ENCODE data around the gene IFNL4.

The IFNL4 gene

DNA sequence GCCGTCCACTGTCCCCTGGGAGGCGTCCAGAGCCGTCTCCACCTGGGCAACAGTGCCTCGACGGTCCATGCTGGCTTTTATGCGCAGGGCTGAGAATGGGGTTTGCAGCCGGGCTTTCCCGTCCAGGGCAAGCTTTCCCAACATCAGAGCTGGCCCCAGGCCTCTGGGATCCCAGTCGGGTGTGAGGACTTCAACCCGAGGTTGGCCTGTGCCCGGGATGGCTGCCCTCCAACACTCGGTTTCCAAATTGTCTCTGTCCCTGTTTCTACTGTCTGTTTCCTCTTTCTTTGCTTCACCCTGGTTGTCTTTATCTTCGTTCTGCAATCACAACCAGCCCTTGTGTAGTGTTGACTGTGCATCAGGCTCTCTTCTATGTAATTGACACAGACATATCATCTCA, at the start of gene IFNL4:
Gene IFNL4, minus strand, starts transcription at position 51 of the 400 bp plus-strand sequence.
- no peaks in the 10 kb centered on the region for H3K36me3 ChIP-seq
- no peak within 1 kb of the TSS for H3K4me3 ChIP-seq (ENCODE audit: low read depth, low read length)
- H3K27ac ChIP-seq = no peak within 1 kb of the TSS
- H3K27me3 ChIP-seq (ENCODE audit: insufficient read depth, low read depth, severe bottlenecking) = no peaks in the 10 kb centered on the region
- no peak for TF ChIP-seq CTCF (IDR thresholded peaks at IDR 0.05; ENCODE audit: low read depth, low read length)
- DNase-seq = no peak
- H3K9me3 ChIP-seq (ENCODE audit: severe bottlenecking) = no peaks in the 10 kb centered on the region

DNA sequence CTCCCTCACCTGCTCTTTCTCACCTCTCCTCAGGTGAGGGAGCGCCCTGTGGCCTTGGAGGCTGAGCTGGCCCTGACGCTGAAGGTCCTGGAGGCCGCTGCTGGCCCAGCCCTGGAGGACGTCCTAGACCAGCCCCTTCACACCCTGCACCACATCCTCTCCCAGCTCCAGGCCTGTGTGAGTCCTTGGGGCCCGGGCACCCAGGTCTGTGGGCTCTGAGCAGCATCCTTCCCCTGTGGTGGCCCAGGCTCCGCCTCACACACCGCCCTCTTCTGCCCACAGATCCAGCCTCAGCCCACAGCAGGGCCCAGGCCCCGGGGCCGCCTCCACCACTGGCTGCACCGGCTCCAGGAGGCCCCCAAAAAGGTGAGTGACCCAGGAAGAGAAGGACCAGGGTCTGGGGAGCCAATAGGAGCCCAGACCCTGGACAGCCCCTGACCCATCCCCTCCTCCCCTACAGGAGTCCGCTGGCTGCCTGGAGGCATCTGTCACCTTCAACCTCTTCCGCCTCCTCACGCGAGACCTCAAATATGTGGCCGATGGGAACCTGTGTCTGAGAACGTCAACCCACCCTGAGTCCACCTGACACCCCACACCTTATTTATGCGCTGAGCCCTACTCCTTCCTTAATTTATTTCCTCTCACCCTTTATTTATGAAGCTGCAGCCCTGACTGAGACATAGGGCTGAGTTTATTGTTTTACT, 49.4 kb upstream of the IFNL4 start:
- no peaks in the 10 kb centered on the region for H3K36me3 ChIP-seq
- no peaks in the 10 kb centered on the region for H3K9me3 ChIP-seq (ENCODE audit: severe bottlenecking)
- no peak overlapping the region for H3K4me3 ChIP-seq (ENCODE audit: low read depth, low read length)
- no peak for DNase-seq
- H3K27ac ChIP-seq = no peak overlapping the region
- no peaks in the 10 kb centered on the region for H3K27me3 ChIP-seq (ENCODE audit: insufficient read depth, low read depth, severe bottlenecking)
- TF ChIP-seq CTCF (IDR thresholded peaks at IDR 0.05; ENCODE audit: low read depth, low read length) = no peak

- no peak for TF ChIP-seq CTCF (IDR thresholded peaks at IDR 0.05; ENCODE audit: low read depth, low read length)
- Histone ChIP-seq H3K9me3 (ENCODE audit: severe bottlenecking) (no peaks in the 10 kb centered on the region), H3K27ac (no peak overlapping the region), H3K36me3 (no peaks in the 10 kb centered on the region), H3K27me3 (ENCODE audit: insufficient read depth, low read depth, severe bottlenecking) (no peaks in the 10 kb centered on the region), H3K4me3 (ENCODE audit: low read depth, low read length) (no peak overlapping the region)
- DNase-seq = no peak
Observed at GRCh38 chr19:39296906-39297305, 48.2 kb upstream of the IFNL4 start.

- Histone ChIP-seq H3K4me3 (ENCODE audit: low read depth, low read length) (no peak within 1 kb of the TSS), H3K27me3 (ENCODE audit: insufficient read depth, low read depth, severe bottlenecking) (no peaks in the 10 kb centered on the region), H3K36me3 (no peaks in the 10 kb centered on the region), H3K27ac (no peak within 1 kb of the TSS), H3K9me3 (ENCODE audit: severe bottlenecking) (no peaks in the 10 kb centered on the region)
- no peak for TF ChIP-seq CTCF (IDR thresholded peaks at IDR 0.05; ENCODE audit: low read depth, low read length)
- DNase-seq = no peak
Observed at GRCh38 chr19:39296055-39296645, 47.5 kb upstream of the IFNL4 start, which contains the start of gene IFNL1. IFNL1 (plus strand) TSS chr19:39296407; CDS start chr19:39296422, 15 bp downstream.

DNA sequence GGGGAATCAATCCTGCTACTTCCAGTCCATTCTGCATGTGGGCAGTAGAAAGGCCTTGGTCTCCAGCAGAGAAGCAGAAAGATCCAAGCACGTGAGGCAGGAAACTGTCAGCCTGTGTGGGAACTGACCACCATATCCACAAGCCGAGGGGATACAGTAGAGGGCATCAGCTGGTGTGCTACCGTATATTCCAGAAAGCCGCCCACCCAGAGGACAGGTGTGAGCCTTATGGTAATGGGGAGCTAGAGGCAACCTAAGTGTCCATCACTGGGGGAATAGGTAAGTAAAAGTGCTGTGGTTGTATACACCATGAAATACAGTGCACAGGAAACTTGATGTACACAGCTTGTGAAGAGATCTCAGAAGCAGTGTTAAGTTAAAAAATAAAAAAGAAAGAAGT, 44.7 kb upstream of the IFNL4 start:
- TF ChIP-seq CTCF (IDR thresholded peaks at IDR 0.05; ENCODE audit: low read depth, low read length) = no peak
- Histone ChIP-seq H3K9me3 (ENCODE audit: severe bottlenecking) (no peaks in the 10 kb centered on the region), H3K4me3 (ENCODE audit: low read depth, low read length) (no peak overlapping the region), H3K27ac (no peak overlapping the region), H3K36me3 (no peaks in the 10 kb centered on the region), H3K27me3 (ENCODE audit: insufficient read depth, low read depth, severe bottlenecking) (no peaks in the 10 kb centered on the region)
- no peak for DNase-seq
